Prostate gland (tissue), 2 donors: ENCODE results near the gene RPL18A. TPM values are rescaled to one million over a fixed set of nuclear protein-coding genes. Genes with fewer than 3 reads are reported as not detected.

ENCODE experiments used
- DNase-seq: peaks from one replicate; pipeline ENCODE4 v3.0.0-alpha.2; 2019; ENCODE audit warnings: low spot score
- H3K27ac ChIP-seq, 2 donors: fragments of 200-600 bp; sonication (generic); 2 replicates each; pipeline ENCODE4 v1.5.1; 2017 to 2019
- H3K27me3 ChIP-seq: fragments of 200-600 bp; sonication (generic); replicated peaks from 2 replicates; pipeline ENCODE4 v1.5.1; 2019; ENCODE audit not compliant: insufficient read depth
- H3K36me3 ChIP-seq, 2 donors: fragments of 200-600 bp; sonication (generic); 1 replicate in 1 of 2; 2 replicates in 1 of 2; pipeline versions ENCODE4 v1.5.1 to v1.8.1; 2017 to 2019
- H3K4me1 ChIP-seq: fragments of 200-600 bp; sonication (generic); replicated peaks from 2 replicates; pipeline ENCODE4 v1.5.1; 2019
- H3K4me3 ChIP-seq, 2 donors: fragments of 200-600 bp; sonication (generic); 2 replicates each; pipeline ENCODE4 v1.5.1; 2017 to 2019
- H3K9me3 ChIP-seq: fragments of 200-600 bp; sonication (generic); 2 replicates; pipeline ENCODE4 v1.5.1; 2017
- POLR2A ChIP-seq: fragments of 450-650 bp; IDR thresholded peaks from one replicate; pipeline ENCODE4 v1.6.1; 2016; ENCODE audit warnings: antibody characterized with exemption, mild to moderate bottlenecking
- POLR2AphosphoS5 ChIP-seq: sonication (generic); formaldehyde crosslinking; IDR thresholded peaks from one replicate; pipeline ENCODE4 v1.6.1; 2017; ENCODE audit warnings: antibody characterized with exemption
- WGBS: methylation state at CpG from one replicate; pipeline ENCODE4 v1.1.5; 2018; 5-methylcytosine and 5-hydroxymethylcytosine counted together
- intact Hi-C: fragments of 100-400 bp; cut with DNase I; formaldehyde crosslinking; loops from one replicate; pipeline ENCODE4 v1.14.2; 2022
- total RNA-seq, 2 donors: library from RNA; depleted of rRNA; stranded (reverse); fragments of >200 nt; gene quantifications; one replicate each; pipeline ENCODE4 v1.1.0, GENCODE V29; 2016
- TF ChIP-seq, protein P1 (sequence below), 4 experiments: fragments of 200-600 bp in 2 of 4; fragments of 450-650 bp in 2 of 4; sonication (generic) in 2 of 4; IDR thresholded peaks; 1 replicate in 3 of 4; 2 replicates in 1 of 4; pipeline ENCODE4 v1.5.1; 2016 to 2019; ENCODE audit warnings: antibody characterized with exemption in 4 of 4, mild to moderate bottlenecking in 2 of 4, moderate library complexity in 2 of 4

Gene RPL18A
- total RNA-seq, 2 donors from 2014 or later, result 1,351 to 1,892 TPM

GRCh38 chr19:17865364-17866311, 5.9 kb downstream of the RPL18A start:
- intact Hi-C loops, result no loop called here
- WGBS, result 70% methylated on average over 13 of the region's 13 CpGs
- no peak for DNase-seq

GRCh38 chr19:17866312-17866963, 6.7 kb downstream of the RPL18A start:
- peaks cover 19 to 22% of the 10 kb centered on the region in 2 donors for H3K36me3 ChIP-seq
- H3K9me3 ChIP-seq, result no peaks in the 10 kb centered on the region
- no peak overlapping the region for H3K27ac ChIP-seq
- no peak for TF ChIP-seq POLR2AphosphoS5
- no peak for TF ChIP-seq POLR2A
- TF ChIP-seq, protein P1, sequence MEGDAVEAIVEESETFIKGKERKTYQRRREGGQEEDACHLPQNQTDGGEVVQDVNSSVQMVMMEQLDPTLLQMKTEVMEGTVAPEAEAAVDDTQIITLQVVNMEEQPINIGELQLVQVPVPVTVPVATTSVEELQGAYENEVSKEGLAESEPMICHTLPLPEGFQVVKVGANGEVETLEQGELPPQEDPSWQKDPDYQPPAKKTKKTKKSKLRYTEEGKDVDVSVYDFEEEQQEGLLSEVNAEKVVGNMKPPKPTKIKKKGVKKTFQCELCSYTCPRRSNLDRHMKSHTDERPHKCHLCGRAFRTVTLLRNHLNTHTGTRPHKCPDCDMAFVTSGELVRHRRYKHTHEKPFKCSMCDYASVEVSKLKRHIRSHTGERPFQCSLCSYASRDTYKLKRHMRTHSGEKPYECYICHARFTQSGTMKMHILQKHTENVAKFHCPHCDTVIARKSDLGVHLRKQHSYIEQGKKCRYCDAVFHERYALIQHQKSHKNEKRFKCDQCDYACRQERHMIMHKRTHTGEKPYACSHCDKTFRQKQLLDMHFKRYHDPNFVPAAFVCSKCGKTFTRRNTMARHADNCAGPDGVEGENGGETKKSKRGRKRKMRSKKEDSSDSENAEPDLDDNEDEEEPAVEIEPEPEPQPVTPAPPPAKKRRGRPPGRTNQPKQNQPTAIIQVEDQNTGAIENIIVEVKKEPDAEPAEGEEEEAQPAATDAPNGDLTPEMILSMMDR (IDR thresholded peaks at IDR 0.05), result no peak
- WGBS, result 88% methylated on average over 8 of the region's 8 CpGs
- no peaks in the 10 kb centered on the region for H3K4me1 ChIP-seq
- no peak for DNase-seq
- intact Hi-C loops, result no loop called here
- no peak overlapping the region for H3K4me3 ChIP-seq
- peaks cover 5% of the 10 kb centered on the region for H3K27me3 ChIP-seq

More at GRCh38 chr19:17865364-17866311, 5.9 kb downstream of the RPL18A start:
- Histone ChIP-seq H3K4me3 (no peak overlapping the region), H3K9me3 (no peaks in the 10 kb centered on the region), H3K4me1 (peaks cover 5% of the 10 kb centered on the region), H3K27me3 (no peaks in the 10 kb centered on the region), H3K27ac (no peak overlapping the region), H3K36me3 (peaks cover 19 to 22% of the 10 kb centered on the region in 2 donors)
- TF ChIP-seq, protein P1 (IDR thresholded peaks at IDR 0.05), result no peak
- no peak for TF ChIP-seq POLR2A
- TF ChIP-seq POLR2AphosphoS5, result no peak

- WGBS, result 55% methylated on average over 11 of the region's 11 CpGs
- TF ChIP-seq POLR2AphosphoS5 (no peak), POLR2A (no peak)
- TF ChIP-seq, protein P1 (IDR thresholded peaks at IDR 0.05), result no peak
- Histone ChIP-seq H3K4me3 (no peak overlapping the region), H3K4me1 (no peaks in the 10 kb centered on the region), H3K27me3 (peaks cover 9% of the 10 kb centered on the region), H3K9me3 (no peaks in the 10 kb centered on the region), H3K36me3 (peaks cover 16 to 19% of the 10 kb centered on the region in 2 donors), H3K27ac (no peak overlapping the region)
- intact Hi-C loops, result no loop called here
- DNase-seq, result no peak
Measured at GRCh38 chr19:17866964-17867486, 7.3 kb downstream of the RPL18A start.

DNA sequence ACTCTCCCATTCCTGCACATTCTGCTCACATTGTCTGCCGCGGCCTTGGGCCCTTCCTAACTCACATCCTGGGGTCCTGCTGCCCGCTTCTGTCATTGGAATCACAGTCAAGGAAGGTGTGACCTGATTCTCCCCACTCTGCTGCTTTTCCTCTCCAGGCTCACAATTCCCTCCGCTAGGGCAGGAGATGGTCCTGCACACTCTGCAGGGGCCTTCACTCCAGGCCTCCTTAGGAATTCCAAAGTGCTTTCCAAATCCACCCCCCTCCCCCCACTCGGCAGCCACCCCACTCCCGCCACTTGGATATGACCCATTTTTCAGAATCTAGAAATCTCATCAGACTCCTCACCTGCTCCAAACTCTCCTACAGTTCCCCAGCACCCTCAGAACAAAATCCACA, 9.0 kb downstream of the RPL18A start:
- no peak for DNase-seq
- Histone ChIP-seq H3K27me3 (peaks cover 24% of the 10 kb centered on the region), H3K27ac (no peak overlapping the region), H3K4me1 (no peaks in the 10 kb centered on the region), H3K9me3 (no peaks in the 10 kb centered on the region), H3K36me3 (peaks cover 4 to 5% of the 10 kb centered on the region in 2 donors), H3K4me3 (no peak overlapping the region)
- 77% methylated on average over 6 of the region's 6 CpGs for WGBS
- TF ChIP-seq, protein P1 (IDR thresholded peaks at IDR 0.05), result no peak
- no peak for TF ChIP-seq POLR2A
- no peak for TF ChIP-seq POLR2AphosphoS5
- intact Hi-C loops, result no loop called here
